Globus pallidus (tissue), 1 donor: Measurements from ENCODE around the gene TRIM54.
"Not testable (repeated sequence)": the region's sequence is repeated elsewhere in the genome, so short reads cannot be mapped to it uniquely, and the experiment has no call there.

Experiments used
- DNase-seq: peaks from one replicate; pipeline ENCODE4 v3.0.0-alpha.2; 2015; ENCODE audit warnings: low spot score

TRIM54 gene

DNA sequence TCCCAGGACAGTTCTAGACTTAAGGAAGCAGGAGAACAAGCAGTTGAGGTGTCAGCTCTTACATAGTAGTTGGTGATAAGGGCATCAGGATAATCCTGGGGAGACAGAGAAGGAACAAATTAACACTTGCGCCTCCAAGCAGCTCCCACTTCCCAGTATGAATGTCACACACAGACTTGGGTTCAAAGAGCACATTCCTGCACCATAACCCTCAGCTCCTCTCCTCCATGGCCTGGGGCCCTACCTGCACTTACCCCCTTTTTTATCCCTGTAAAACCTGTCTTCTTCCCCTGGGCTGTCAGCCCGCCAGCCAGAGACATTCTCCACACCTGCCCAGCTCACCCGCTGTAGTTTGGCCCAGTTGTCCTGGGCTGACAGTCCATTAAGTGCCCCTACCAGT is 29.9 kb downstream of the TRIM54 start:
- no peak for DNase-seq

DNA sequence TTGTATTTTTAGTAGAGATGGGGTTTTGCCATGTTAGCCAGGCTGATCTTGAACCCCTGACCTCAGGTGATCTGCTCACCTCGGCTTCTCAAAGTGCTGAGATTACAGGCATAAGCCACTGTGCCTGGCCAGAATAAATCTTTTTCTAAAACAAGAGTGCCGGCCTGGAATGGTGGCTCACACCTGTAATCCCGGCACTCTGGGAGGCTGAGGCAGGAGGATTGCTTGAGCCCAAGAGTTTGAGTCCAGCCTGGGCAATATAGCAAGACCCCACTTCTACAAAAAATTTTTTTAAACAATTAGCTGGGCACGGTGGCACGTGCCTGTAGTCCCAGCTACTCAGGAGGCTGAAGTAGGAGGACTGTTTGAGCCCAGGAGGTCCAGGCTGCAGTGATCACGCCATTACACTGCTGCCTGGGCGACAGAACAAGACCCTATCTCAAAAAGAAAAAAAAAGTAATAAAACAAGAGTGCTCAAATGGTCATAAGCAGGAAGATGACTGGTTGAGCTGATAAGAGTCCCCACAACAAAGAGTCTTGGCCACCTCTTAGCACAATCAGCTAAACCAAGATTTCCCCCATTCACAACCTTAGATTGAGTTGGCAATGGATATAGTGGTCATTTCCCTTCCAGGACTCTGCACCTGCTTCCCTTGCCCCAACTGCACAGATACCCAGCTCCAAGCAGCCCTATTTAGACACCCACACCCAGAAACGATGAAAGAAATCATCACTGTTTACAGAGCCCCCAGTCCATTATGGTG is 31.8 kb downstream of the TRIM54 start:
- no peak for DNase-seq

DNA sequence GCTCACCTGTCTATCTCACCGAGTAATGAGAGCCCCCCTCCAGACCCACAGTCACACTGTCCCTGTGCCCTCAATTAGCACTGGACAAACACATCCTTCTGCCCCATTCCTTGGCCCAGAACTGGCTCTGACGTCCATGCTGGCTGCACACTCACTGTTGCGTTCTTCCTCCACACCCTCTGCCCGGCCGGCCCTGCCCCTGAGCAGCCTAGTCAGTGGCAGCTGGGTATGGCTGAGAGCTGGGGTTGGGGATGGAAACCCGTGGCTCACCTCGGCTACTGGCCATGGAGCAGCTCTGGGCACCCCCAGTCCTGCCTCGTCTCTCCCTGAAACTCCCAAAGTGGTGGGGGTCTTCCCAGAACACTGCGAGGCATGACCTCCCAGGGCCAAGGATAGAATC is 32.5 kb downstream of the TRIM54 start:
- DNase-seq = no peak

DNA sequence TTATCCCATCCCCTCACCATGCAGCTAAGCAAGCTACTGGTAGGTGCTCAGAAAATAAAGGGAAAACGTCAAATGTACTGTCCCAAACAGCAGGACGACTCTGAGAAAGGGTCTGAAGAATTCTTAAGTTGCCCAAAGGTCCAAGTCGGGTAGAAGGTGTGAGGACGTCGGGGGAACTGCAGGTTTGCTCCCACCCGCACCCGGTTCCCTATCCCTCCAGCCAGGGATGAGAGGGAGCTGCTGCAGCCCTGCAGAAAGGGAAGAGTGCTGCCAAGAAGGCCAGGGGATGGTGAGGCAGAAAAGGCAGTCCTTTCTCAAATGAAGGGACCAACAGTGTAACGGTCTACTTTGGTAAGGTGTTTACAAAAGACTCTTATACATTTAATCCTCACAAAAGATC is 32.9 kb downstream of the TRIM54 start:
- DNase-seq = no peak

DNA sequence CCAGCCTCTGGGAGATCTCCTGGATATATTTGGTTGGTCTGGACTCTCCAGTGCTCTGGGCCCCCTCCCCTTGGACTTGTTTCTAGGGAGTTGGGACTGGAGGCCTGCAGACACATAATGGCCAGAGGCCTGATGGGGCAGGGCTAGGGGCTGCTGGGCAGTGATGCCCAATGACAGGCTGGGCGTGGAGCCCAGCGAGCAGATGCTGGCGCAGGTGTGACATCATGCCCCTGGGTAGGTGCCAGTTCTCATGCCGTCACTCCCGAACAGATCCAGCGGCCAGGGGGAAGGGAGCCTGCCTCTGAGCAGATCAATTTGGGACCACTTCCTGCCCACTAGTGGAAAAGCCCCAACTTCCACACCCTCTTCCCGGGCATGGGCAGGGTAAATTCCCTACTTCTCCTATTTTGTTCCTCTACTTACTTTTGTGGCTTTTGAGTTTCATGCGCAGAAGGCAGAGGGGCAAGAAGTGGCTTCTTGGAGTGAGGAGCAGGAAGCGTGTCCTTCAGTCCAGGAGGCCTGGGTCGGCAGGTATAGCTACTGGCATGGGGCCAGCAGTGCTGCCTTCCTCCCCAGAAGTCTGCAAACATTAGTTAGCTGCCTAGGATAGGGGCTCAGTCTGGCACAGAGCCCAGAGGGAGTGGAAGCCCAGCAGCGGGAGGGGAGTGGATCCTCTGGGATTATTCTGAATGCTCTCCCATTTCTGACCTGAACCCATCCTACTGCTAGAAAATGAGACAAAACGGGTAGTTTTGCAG is 34.6 kb downstream of the TRIM54 start:
- peak; percentile 73 for DNase-seq

DNA sequence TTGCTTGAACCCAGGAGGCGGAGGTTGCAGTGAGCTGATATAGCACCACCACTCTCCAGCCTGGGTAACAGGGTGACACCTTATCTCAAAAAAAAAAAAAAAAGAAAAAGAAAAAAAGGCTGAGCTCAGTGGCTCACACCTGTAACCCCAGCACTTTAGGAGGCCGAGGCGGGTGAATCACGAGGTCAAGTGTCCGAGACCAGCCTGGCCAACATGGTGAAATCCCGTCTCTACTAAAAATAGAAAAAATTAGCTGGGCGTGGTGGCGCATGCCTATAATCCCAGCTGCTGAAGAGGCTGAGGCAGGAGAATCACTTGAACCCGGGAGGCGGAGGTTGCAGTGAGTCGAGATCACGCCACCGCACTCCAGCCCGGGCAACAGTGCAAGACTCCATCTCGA is 37.6 kb downstream of the TRIM54 start:
- not testable (repeated sequence) for DNase-seq

DNA sequence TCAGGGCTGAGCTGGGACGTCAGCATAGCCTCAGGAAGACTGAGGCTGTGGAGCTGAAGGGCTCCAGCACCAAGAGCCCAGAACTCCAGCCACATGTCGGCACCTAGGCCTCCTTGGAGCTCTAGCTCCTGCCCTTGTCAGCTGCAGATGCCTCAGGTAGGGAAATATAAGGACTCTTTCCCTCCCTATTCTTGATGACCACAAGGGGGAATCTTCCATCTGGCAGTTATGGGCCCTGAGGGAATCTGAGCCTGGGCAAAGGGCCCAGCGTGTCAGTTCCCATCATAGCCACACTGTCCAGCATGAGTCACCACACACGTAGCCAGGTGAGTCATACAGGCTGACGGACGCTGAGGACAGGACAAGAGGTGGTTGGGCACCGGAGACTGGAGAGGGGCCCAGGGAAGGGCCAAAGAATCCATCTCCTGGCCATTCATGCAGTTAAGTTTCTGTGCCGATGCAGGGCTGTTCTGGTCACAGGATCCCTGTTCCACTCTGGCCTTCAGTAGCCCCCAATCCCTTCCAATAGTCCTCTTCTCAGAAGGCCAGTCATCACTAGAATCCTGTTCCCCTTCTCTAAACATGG is 38.8 kb downstream of the TRIM54 start:
- no peak for DNase-seq

DNA sequence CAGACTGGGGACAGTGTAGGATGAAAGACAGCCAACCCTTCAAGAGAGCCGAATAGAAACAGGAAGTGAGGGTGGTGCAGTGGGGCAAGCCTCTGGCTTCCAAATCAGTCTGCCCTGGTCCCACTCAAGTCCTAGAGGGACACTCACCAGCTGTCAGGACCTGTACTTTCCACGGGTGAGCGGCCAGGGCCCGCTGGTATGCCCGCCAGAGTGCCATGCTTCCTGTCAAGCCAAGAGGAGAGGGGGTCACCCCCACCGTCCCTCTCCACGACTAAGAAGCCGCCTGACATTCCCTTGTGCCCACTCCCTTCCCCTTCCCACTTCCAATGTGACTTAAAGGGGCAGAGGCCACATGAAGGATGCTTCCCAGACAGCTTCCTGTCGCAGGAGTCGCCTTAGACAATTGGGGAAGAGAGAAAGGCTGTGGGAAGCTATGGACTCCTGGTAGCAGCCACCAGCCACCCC is 40.1 kb downstream of the TRIM54 start:
- no peak for DNase-seq

DNA sequence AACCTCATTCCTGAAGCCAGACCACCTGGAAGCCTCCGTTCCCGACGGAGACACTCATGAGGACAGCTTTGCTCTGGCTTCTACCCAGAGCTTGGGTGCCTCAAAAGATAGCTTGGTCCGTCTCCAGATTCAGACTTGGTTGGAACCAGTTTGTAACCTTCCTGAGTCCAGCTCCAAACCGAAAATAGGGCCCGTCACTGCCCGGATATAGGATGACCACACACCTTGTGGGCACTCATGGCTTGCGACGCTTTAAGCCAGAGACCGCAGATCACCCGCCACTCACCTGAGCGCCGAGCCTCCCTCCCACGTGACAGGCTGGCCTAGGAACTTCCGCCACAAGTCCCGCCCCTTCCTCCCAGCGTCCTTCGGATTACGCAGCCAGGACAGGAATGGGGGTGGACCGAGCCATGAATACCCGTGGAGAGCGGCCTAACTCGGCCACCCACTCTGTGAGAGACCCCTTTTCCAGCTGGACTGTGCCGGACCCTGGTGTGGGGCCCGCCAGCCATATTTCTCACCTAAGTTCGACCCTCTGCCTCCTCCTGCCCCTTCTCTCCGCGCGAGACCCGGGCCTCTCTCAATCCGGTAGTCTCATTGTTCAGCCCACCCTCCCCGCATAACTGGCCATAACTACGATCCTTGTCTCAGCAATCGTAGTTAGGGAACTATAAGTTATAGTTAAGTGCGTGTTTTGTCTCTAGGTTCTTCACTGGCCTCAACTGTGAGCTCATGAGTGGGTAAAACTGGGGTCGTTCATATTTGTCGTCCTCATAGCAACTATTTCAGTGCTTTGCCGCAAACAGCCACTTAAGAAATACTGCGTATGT is 40.8 kb downstream of the TRIM54 start, which contains the start of gene MPV17:
MPV17 (minus strand) TSS at position 332 of the 830 bp plus-strand sequence. CDS start 580 bp downstream, outside the sequence.
- peak; percentile 89 for DNase-seq

DNA sequence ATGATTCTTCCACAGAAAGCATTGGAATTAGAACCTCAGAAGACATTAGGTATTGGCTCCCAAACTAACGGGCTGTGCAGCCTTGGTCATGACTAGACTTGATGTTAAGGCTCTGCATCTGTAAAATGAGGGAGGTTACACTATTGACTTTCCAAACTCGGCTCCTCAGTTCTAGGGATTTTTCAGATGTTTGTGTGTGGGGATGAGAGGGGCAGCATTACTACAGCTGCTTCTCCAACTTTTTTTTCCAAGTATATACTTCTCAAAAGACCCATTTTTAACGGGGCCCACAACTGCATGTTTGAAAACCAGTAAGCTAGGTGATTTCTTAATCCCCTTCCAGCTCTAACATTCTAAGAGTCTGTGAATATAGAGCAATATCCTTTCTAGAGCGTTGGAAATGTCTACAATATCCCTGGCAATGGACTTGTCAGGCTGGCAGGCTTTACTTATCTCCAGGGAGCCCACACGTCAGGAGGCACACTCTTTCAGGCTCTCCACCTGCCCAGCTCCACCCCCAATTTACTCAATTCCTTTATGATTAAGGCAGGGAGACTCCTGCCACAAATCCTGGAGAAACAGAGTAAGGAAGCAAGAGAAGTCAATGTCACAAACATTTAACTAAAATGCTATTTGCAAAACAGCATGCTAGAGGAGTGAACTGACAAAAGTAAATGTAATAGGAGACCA is 41.5 kb downstream of the TRIM54 start:
- DNase-seq = no peak

DNA sequence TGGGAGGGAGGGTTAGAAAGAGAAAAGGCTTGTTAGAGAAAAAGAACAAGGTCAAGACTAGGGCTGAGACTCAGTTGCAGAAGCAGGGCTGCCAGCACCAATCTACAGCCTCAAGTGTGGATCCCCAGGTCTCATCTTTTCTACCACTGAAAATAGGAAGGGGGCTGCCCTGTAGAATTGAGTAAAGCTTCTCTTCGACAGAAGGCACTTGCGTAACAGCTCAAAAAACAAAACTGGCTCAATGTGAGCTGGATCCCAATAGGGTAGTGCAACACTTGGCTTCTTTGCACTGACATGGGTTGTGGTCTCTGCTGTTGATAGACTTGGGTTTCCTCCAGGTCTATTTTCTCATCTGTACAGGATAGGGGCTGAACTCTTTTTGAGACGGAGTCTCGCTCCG is 42.5 kb downstream of the TRIM54 start:
- DNase-seq = no peak

DNA sequence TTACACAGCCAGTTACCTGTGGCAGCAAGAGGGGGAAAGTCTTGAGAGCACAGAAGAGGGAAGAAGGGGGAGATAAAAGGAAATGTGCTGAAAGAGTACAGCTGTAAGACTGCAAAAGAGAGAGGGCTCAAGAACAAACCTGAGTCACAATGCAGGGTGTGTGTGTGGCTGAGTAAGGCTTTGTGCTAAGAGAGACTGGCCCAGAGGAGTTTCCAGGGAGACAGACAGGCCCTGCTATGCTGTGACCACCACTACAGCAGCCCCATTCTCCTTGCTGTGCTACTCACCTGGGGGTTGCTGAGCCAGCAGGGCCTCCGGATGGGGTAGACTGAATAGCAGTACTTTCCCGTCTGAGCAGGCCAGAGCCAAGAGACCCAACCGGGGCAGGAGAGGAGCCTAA is 53.1 kb downstream of the TRIM54 start:
- DNase-seq = no peak

DNA sequence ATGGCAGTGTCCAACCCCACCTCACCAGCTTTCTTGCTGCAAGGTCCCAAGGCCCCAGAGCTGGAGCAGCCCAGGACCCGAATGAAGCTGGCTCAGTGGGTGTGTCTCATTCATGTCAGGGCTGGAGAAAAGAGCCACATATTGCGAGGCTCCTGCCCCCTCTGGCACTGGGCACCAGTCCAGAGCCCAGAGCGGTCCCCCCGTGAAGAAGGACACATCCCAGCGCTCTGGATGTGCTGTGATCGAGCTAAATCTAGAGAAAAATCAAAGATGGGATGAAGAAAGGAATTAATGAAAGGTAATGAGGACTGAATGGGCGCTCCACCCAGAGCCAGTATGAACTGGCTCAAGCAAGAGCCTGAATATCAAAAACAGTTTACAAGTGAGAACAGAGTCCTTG is 53.9 kb downstream of the TRIM54 start:
- no peak for DNase-seq

DNA sequence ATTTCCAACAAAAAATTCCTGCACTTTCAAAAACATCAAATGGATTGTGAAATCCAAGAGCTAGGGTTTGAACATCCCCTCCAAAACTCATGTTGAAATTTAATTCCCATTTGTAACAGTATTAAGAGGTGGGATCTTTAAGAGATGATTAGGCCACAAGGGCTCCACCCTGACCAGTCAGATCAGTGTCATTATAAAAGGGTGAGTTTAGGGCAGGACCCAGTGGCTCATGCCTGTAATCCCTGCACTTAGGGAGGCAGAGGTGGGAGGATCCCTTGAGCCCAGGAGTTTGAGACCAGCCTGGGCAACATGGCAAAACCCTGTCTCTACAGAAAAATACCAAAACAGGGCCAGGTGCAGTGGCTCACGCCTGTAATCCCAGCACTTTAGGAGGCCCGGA is 65.4 kb downstream of the TRIM54 start:
- no peak for DNase-seq

DNA sequence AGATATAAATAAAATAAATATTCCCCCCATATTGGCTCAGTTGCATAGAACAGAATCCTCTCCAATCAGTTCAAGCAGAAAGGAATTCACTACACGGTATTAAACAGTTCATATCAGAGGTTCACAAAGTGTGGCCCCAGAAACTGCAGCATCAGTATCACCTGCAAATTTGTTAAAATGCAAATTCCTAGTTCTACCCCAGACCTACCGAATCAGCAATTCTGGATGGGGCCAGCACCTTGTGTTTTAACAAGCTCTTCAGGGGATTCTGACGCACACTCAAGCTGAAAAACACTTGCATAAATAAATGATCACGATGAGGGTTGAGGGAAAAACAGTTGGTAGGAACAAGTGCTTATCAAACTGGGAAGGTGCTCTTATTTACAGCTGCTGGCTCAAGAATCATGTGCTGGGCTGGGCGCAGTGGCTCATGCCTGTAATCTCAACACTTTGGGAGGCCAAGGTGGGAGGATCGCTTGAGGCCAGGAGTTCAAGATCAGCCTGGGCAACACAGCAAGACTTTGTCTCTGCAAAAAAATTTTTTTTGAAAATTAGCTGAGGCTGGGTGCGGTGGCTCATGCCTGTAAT is 68.0 kb downstream of the TRIM54 start:
- DNase-seq = no peak

DNA sequence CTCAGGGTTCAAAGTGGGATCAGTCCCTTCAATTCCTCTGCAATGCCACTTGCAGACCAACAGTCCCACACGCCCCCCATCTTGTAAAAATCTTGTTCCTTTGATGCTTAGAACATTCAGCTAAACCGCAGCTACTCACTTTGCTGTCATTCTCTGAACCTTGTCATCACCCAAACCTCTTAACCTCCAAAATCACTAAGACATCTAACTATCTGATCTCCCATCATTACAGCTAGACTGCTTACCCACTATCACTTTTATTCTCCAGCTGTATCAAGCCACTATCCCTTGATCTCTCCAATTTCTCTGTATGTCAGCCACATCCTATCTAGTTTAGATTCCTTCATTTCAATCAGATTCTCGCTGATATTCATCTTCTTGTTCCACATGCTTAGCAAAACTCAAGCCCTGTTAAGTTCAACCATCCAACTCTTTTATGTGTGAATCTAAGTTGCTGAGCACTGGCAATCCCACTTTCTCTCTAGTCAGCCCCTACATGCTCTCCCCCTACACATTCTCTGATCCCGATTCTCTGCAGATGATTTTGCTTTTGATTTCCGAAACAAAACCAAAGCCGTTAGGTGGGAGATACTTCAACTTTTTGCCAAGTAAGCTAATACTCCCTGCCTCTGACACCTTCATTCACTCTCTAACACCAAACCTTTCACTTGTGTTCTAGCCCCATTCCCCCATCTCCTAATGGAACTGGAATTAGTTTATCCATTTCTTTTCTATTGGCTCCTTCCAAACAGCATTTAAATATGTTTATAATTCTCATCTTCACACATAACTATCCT is 69.8 kb downstream of the TRIM54 start:
- no peak for DNase-seq

DNA sequence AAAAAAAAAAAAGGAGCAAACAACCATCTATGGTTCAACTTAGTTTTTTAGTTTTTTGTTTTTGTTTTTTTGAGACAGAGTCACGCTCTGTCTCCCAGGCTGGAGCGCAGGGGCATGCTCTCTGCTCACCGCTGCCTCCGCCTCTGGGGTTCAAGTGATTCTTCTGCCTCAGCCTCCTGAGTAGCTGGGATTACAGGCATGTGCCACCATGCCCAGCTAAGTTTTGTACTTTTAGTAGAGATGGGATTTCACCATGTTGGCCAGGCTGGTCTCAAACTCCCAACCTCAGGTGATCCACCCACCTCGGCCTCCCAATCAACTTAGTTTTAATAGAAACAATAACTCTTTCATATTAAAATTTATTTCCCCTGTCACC is 71.1 kb downstream of the TRIM54 start:
- not testable (repeated sequence) for DNase-seq

DNA sequence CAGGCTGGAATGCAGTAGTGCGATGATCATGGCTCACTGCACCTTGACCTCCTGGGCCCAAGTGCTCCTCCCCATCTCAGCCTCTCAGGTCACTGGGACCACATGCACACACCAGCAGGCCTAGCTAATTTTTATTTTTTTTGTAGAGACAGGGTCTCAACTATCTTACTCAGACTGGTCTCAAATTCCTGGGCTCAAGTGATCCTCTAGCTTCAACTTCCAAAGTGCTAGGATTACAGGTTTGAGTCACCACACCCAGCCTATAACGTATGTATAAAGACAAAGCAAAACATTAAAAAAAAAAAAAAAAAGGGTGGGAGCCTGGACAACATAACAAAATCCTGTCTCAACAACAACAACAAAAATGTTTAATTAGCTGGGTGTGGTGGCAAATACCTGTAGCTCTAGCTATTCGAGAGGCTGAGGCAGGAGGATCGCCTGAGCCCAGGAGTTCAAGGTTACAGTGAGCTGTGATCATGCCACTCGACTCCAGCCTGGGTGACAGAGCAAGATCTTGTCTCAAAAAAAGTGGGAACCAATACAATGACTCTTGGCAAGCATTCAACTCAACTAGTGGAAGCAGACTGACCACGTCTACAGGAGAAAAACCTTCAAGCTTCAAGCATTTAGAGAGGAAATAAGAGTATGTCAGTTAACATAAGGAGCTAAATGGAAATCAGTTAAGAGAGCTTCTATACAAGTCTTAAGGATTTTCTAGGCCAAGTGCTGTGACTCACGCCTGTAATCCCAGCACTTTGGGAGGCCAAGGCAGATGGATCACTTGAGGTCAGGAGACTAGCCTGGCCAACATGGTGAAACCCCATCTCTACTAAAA is 71.8 kb downstream of the TRIM54 start:
- DNase-seq = no peak

DNA sequence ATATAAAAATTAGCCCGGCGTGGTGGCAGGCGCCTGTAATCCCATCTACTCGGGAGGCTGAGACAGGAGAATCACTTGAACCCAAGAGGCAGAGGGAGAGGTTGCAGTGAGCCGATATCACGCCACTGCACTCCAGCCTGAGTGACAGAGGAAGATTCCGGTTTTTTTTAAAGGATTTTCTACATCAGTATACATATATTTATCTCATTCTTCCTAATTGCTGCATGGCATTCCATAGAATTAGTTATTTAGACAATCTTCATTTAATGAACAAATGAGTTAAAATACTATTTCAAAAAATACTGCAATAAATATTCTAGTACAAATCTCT is 72.3 kb downstream of the TRIM54 start:
- DNase-seq = no peak

DNA sequence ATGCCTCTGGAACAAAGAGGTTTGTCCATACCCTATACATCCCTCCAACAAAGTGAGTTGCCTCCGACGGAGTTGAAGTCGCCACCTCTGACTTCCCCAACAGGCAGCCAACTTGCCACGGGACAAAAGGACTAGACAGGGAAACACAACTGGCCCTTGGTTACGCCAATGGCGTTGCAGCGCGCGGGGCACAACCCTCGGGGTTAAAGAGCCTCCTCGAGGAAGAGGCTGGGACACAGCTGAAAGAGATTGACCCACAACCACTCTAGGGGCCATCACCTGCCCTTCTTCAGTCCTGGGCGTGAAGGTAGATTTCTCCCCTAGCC is 73.8 kb downstream of the TRIM54 start:
- DNase-seq = no peak
